BJ (cell line): ENCODE measurements around the gene BRPF3. TPM values are rescaled to one million over a fixed set of nuclear protein-coding genes. Genes with fewer than 3 reads are reported as not detected.

Source experiments
- CTCF ChIA-PET: fragments of 350-600 bp; formaldehyde crosslinking; extraction: SDS; loops from one replicate; lab custom pipeline; 2021; ENCODE audit warnings: antibody characterized with exemption, inconsistent platforms; lab: Yijun Ruan, JAX
- POLR2A ChIA-PET: fragments of 300-600 bp; sonication (Branson Sonifier 250); formaldehyde crosslinking; extraction: SDS; loops from one replicate; lab custom pipeline; 2021; ENCODE audit warnings: antibody characterized with exemption; lab: Charles Lee
- DNase-seq: peaks from one replicate; pipeline ENCODE4 v3.0.0-alpha.2; 2011; ENCODE audit warnings: low read depth
- H3K27me3 ChIP-seq: 2 replicates; pipeline ENCODE4 v1.6.0; 2011; ENCODE audit warnings: low read length; ENCODE audit not compliant: control insufficient read depth, insufficient read depth
- H3K36me3 ChIP-seq: 2 replicates; pipeline ENCODE4 v1.5.1; 2011; ENCODE audit warnings: low read length; ENCODE audit not compliant: control insufficient read depth, insufficient read depth
- H3K4me3 ChIP-seq: 2 replicates; pipeline ENCODE4 v1.5.1; 2011; ENCODE audit warnings: low read depth, mild to moderate bottlenecking, control low read depth, low read length
- polyA minus RNA-seq: library from RNA; depleted of rRNA, polyadenylated mRNA; stranded (reverse); fragments of >200 nt; gene quantifications from 2 replicates; pipeline ENCODE4 v1.2.3, GENCODE V29; 2011; rRNA and poly(A)+ RNA removed
- polyA plus RNA-seq: library from polyadenylated mRNA; depleted of rRNA; stranded (reverse); fragments of >200 nt; gene quantifications from 2 replicates; pipeline ENCODE4 v1.2.3, GENCODE V29; 2011; rRNA removed
- TF ChIP-seq, protein P1 (sequence below): IDR thresholded peaks from 2 replicates; pipeline ENCODE4 v1.5.1; 2011; ENCODE audit warnings: low read depth, mild to moderate bottlenecking, control low read depth, inconsistent platforms, low read length, moderate library complexity; ENCODE audit not compliant: insufficient read depth

Gene BRPF3
- polyA plus RNA-seq (9.2 and 13.2 TPM in 2 replicates), polyA minus RNA-seq (11.6 and 15.7 TPM in 2 replicates)

- no peak for DNase-seq
- Histone ChIP-seq H3K4me3 (peak within 1 kb of the TSS; percentile 68), H3K27me3 (no peaks in the 10 kb centered on the region), H3K36me3 (peaks cover 12% of the 10 kb centered on the region)
- TF ChIP-seq, protein P1, sequence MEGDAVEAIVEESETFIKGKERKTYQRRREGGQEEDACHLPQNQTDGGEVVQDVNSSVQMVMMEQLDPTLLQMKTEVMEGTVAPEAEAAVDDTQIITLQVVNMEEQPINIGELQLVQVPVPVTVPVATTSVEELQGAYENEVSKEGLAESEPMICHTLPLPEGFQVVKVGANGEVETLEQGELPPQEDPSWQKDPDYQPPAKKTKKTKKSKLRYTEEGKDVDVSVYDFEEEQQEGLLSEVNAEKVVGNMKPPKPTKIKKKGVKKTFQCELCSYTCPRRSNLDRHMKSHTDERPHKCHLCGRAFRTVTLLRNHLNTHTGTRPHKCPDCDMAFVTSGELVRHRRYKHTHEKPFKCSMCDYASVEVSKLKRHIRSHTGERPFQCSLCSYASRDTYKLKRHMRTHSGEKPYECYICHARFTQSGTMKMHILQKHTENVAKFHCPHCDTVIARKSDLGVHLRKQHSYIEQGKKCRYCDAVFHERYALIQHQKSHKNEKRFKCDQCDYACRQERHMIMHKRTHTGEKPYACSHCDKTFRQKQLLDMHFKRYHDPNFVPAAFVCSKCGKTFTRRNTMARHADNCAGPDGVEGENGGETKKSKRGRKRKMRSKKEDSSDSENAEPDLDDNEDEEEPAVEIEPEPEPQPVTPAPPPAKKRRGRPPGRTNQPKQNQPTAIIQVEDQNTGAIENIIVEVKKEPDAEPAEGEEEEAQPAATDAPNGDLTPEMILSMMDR, result 0 out of 2 replicates have a peak, but pooled peaks have one; percentile 11
- ChIA-PET POLR2A (no interaction called here), CTCF (no interaction called here)
Observed at GRCh38 chr6:36196113-36196879, at the start of gene BRPF3. Gene BRPF3 (plus strand): TSS chr6:36196744. CDS start chr6:36200323, 3,579 bp downstream.

GRCh38 chr6:36147294-36147693 is 49.2 kb upstream of the BRPF3 start:
- CTCF ChIA-PET, result no interaction called here
- POLR2A ChIA-PET, result no interaction called here
- H3K4me3 ChIP-seq, result no peak overlapping the region

GRCh38 chr6:36149476-36149875 is 47.1 kb upstream of the BRPF3 start:
- POLR2A ChIA-PET, result no interaction called here
- H3K27me3 ChIP-seq, result 0 out of 2 replicates have a peak, but pooled peaks cover 1% of the 10 kb centered on the region
- no peak for DNase-seq

More at GRCh38 chr6:36147294-36147693, 49.2 kb upstream of the BRPF3 start:
- Histone ChIP-seq H3K36me3 (no peaks in the 10 kb centered on the region), H3K27me3 (0 out of 2 replicates have a peak, but pooled peaks cover 1% of the 10 kb centered on the region)
- TF ChIP-seq, protein P1, result no peak
- no peak for DNase-seq

DNA sequence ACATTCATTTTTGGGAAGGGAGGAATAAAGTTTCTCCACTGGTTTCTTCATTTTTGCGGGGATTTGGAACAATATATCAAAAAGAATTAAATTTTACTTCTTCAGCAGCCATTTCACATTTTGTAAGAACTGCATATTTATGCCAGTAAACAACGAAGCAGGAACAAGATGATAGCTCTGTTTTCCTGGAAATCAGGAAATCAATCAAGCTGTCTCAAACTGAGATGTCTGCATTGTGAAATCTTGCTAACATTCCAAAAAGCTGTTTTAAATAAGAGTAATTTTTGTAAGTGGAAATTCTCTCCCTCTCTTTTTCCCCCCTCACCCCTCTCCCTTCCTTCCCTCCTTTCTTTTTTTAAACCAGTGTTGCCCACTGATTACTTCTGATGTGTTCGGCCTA is 46.3 kb upstream of the BRPF3 start:
- Histone ChIP-seq H3K36me3 (no peaks in the 10 kb centered on the region), H3K4me3 (no peak overlapping the region), H3K27me3 (0 out of 2 replicates have a peak, but pooled peaks cover 1% of the 10 kb centered on the region)
- ChIA-PET CTCF (no interaction called here), POLR2A (no interaction called here)
- TF ChIP-seq, protein P1, result no peak
- DNase-seq, result no peak

More at GRCh38 chr6:36149476-36149875, 47.1 kb upstream of the BRPF3 start:
- TF ChIP-seq, protein P1, result no peak
- Histone ChIP-seq H3K4me3 (no peak overlapping the region), H3K36me3 (no peaks in the 10 kb centered on the region)
- CTCF ChIA-PET, result interaction anchor here (0.7 to 0.8 kb wide), 2 partner anchors 26 to 897 kb away, joined by 3 read pairs; no protein-coding TSS in a partner anchor

DNA sequence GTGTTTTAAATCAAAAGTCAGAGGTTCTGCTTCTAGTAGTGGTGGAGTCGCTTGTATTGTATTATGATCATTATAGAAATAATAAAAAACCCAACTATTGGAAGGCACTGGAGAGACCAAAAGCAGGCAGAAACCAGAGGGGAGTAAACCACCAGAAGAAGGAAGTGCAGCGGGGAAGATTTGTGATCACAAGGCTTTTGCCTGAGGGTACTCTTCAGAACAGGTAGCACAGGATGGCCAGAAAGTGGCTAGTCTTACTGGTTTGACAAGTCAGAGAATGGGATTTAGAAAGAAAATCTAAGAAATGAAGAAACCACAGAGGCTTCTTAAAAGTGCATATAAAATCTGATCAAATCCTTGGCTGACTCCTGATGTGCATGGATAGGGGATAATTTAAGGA is 42.3 kb upstream of the BRPF3 start:
- no peaks in the 10 kb centered on the region for H3K27me3 ChIP-seq
- no peak overlapping the region for H3K4me3 ChIP-seq
- DNase-seq, result no peak
- TF ChIP-seq, protein P1, result no peak
- no peaks in the 10 kb centered on the region for H3K36me3 ChIP-seq
- POLR2A ChIA-PET, result no interaction called here
- CTCF ChIA-PET, result no interaction called here
